Body of pancreas (tissue), 4 donors: ENCODE measurements around the gene PRSS33.

Experiments
- POLR2A ChIP-seq, 3 donors: fragments of 450-650 bp; IDR thresholded peaks; one replicate each; pipeline ENCODE4 v1.6.1; 2016; ENCODE audit warnings: antibody characterized with exemption in 3 of 3, mild to moderate bottlenecking in 2 of 3
- TF ChIP-seq, protein P1 (sequence below), 7 experiments: fragments of 450-650 bp in 4 of 7; fragments of 200-600 bp in 3 of 7; sonication (generic) in 3 of 7; IDR thresholded peaks; one replicate each; pipeline ENCODE4 v1.5.1; 2016 to 2019; ENCODE audit warnings: antibody characterized with exemption in 7 of 7

DNA sequence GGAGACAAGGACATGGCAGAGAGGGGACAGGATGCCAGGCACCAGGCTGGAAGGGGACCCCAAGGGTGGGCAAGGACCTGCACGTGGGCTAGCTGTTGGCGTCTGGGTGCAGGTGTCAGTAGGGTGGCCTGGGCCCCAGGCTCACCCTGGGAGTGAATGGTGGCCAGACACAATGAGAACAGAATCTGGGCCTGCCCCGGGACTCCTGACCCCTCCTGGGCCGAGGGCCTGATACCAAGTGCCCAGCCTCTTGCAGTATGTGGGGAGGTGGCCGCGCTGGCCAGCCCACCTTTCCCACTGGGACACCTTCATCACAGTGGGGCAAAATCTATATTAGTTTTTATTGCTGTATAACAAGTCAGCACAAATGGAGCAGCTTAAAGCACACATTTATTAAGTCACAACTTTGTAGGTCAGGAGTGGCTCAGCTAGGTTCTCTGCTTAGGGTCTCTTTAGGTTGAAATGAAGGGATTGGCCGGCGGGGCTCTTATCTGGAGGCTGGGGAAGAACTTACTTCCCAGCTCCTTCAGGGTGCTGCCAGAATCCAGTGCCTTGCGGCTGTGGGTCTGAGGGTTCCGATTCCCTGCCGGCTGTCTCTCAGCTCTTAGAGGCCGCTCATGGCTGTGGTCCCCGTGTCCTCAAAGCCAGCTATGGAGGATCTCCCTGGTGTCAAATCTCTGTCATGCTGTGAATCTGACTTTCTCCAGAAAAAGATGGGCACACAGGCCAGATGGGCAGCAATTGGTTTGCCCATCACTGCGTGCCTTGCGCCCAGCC is 3.6 kb downstream of the PRSS33 start:
- TF ChIP-seq, protein P1, sequence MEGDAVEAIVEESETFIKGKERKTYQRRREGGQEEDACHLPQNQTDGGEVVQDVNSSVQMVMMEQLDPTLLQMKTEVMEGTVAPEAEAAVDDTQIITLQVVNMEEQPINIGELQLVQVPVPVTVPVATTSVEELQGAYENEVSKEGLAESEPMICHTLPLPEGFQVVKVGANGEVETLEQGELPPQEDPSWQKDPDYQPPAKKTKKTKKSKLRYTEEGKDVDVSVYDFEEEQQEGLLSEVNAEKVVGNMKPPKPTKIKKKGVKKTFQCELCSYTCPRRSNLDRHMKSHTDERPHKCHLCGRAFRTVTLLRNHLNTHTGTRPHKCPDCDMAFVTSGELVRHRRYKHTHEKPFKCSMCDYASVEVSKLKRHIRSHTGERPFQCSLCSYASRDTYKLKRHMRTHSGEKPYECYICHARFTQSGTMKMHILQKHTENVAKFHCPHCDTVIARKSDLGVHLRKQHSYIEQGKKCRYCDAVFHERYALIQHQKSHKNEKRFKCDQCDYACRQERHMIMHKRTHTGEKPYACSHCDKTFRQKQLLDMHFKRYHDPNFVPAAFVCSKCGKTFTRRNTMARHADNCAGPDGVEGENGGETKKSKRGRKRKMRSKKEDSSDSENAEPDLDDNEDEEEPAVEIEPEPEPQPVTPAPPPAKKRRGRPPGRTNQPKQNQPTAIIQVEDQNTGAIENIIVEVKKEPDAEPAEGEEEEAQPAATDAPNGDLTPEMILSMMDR (IDR thresholded peaks at IDR 0.05): no peak
- no peak for TF ChIP-seq POLR2A (IDR thresholded peaks at IDR 0.05)
